ENCODE measurements around the gene NSUN6.

- TF ChIP-seq CTCF (IDR thresholded peaks at IDR 0.05): no peak
- no peak for TF ChIP-seq ZFX (IDR thresholded peaks at IDR 0.05; ENCODE audit: borderline replicate concordance)
Observed at GRCh38 chr10:18619016-18619415, 32.4 kb downstream of the NSUN6 start.

Data from 22Rv1 (cell line).